Psoas muscle (tissue), 8 donors: ENCODE measurements around the gene PSMD8. TPM values are rescaled to one million over a fixed set of nuclear protein-coding genes. Genes with fewer than 3 reads are reported as not detected.

Source experiments
- ATAC-seq, 4 donors: fragments of 200-7000 bp; cut with Tn5 transposase; one replicate each; pipeline ENCODE4 v1.9.1; 2020; ENCODE audit warnings: moderate library complexity in 3 of 4, mild to moderate bottlenecking in 2 of 4
- DNase-seq, 2 donors: peaks; one replicate each; pipeline ENCODE4 v3.0.0-alpha.2; 2020
- H3K27ac ChIP-seq: fragments of 200-600 bp; one replicate; pipeline ENCODE4 v1.8.0; 2022
- H3K27me3 ChIP-seq, 3 donors: fragments of 200-600 bp in 1 of 3; one replicate each; pipeline versions ENCODE4 v1.6.1 to v1.8.0; 2013 to 2022; ENCODE audit warnings: low read length in 2 of 3, mild to moderate bottlenecking in 2 of 3, moderate library complexity in 1 of 3; ENCODE audit not compliant: insufficient read depth in 3 of 3
- H3K36me3 ChIP-seq, 2 donors: fragments of 200-600 bp in 1 of 2; one replicate each; pipeline versions ENCODE4 v1.6.1 to v1.8.0; 2013 to 2022; ENCODE audit warnings: low read depth in 1 of 2, mild to moderate bottlenecking in 1 of 2, moderate library complexity in 1 of 2; ENCODE audit not compliant: insufficient read depth in 1 of 2
- H3K4me1 ChIP-seq: fragments of 200-600 bp; one replicate; pipeline ENCODE4 v1.8.0; 2022
- H3K4me3 ChIP-seq: fragments of 200-600 bp; one replicate; pipeline ENCODE4 v1.8.0; 2022; ENCODE audit warnings: mild to moderate bottlenecking
- H3K9me3 ChIP-seq: fragments of 200-600 bp; one replicate; pipeline ENCODE4 v1.8.0; 2022
- CTCF ChIP-seq: fragments of 200-600 bp; IDR thresholded peaks from one replicate; pipeline ENCODE4 v1.8.0; 2022; ENCODE audit warnings: antibody characterized with exemption
- whole genome bisulfite sequencing, 3 donors: extraction: QIAGEN DNeasy Blood & Tissue Kit; methylation state at CpG; one replicate each; pipeline versions ENCODE4 v1.1.6 to v1.1.7; 2013; 5-methylcytosine and 5-hydroxymethylcytosine counted together
- intact Hi-C, 2 donors: fragments of 100-400 bp; cut with DNase I; formaldehyde crosslinking; loops; one replicate each; pipeline versions ENCODE4 v1.11.0 to v1.14.2; 2022
- polyA plus RNA-seq, 3 donors: library from polyadenylated mRNA; stranded (reverse); fragments of 200-250 nt; gene quantifications; one replicate each; pipeline ENCODE4 v1.2.3, GENCODE V29; 2013
- total RNA-seq, 4 donors: library from RNA; stranded (reverse); fragmentation: NEBNext Ultra II Directional in 2 of 4; extraction: Animal tissue kit (Norgen Biotek cat#: 25700) in 2 of 4; gene quantifications; one replicate each; pipeline versions ENCODE4 v1.2.1 to v1.2.4, GENCODE V29; 2021 to 2023
- donor health status: healthy with polysubstance abuse.
- donor health status: DM: no; HTN: no; CAD: no; lungs with moderate emphysema.
- donor health status: Bipolar disorder and iron deficiency.
- donor health status: healthy.
- donor health status: DM: yes; HTN: yes; CAD: no.
- donor health status: DM: no; HTN: no; CAD: no.
- donor health status: DM: no; HTN: no; CAD: no.
- donor health status: DM: yes; HTN: yes; CAD: no.

Gene PSMD8
- total and polyA plus RNA-seq, 7 donors: 348 to 1,414 (median 791) TPM

GRCh38 chr19:38378866-38379265, 4.5 kb downstream of the PSMD8 start:
- Histone ChIP-seq H3K36me3 (peaks cover 22 to 77% of the 10 kb centered on the region in 2 donors), H3K4me3 (no peak overlapping the region)
- intact Hi-C loops: no loop called here

GRCh38 chr19:38381138-38381537, 6.8 kb downstream of the PSMD8 start:
- 88 to 95% (median 90%) methylated on average over 9 of the region's 9 CpGs for WGBS, 3 donors
- ATAC-seq (no peak), DNase-seq (no peak)
- peaks cover 20% of the 10 kb centered on the region for H3K4me1 ChIP-seq
- H3K9me3 ChIP-seq: no peaks in the 10 kb centered on the region
- no peak for TF ChIP-seq CTCF
- peaks cover 30 to 99% of the 10 kb centered on the region in 2 donors for H3K36me3 ChIP-seq
- H3K4me3 ChIP-seq: no peak overlapping the region
- peaks cover 0 to 3% (median 0%) of the 10 kb centered on the region in 3 donors for H3K27me3 ChIP-seq
- H3K27ac ChIP-seq: no peak overlapping the region
- intact Hi-C loops: no loop called here

More at GRCh38 chr19:38378866-38379265, 4.5 kb downstream of the PSMD8 start:
- 89 to 97% (median 92%) methylated on average over 10 of the region's 10 CpGs for WGBS, 3 donors
- DNase-seq (no peak), ATAC-seq (no peak)
- Histone ChIP-seq H3K27me3 (peaks cover 0 to 3% (median 0%) of the 10 kb centered on the region in 3 donors), H3K27ac (no peak overlapping the region), H3K4me1 (peaks cover 25% of the 10 kb centered on the region), H3K9me3 (no peaks in the 10 kb centered on the region)
- TF ChIP-seq CTCF: no peak

DNA sequence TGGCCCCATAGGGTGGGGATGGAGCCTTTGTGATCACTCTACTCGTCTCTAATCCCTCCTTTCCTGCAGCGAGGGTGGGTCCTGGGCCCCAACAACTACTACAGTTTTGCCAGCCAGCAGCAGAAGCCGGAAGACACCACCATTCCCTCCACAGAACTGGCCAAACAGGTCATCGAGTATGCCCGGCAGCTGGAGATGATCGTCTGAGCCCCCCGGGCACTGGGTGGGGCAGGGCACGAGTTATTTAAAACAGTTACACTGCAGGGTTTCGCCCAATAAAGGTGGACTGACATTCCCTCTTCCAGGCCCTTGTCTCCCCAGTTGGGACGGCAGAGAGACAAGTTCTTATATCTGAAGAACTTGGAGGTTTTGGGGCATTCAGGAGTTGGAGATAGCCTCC, 8.8 kb downstream of the PSMD8 start:
- TF ChIP-seq CTCF: no peak
- DNase-seq (no peak), ATAC-seq (no peak)
- intact Hi-C loops: no loop called here
- Histone ChIP-seq H3K4me3 (no peak overlapping the region), H3K9me3 (no peaks in the 10 kb centered on the region), H3K4me1 (peaks cover 19% of the 10 kb centered on the region), H3K36me3 (peaks cover 30 to 82% of the 10 kb centered on the region in 2 donors), H3K27me3 (peaks cover 0 to 3% (median 0%) of the 10 kb centered on the region in 3 donors), H3K27ac (no peak overlapping the region)
- 82 to 92% (median 85%) methylated on average over 10 of the region's 10 CpGs for WGBS, 3 donors

- intact Hi-C loops: no loop called here
Observed at GRCh38 chr19:38383743-38384142, 9.4 kb downstream of the PSMD8 start.

More at GRCh38 chr19:38383743-38384142, 9.4 kb downstream of the PSMD8 start:
- H3K27ac ChIP-seq: no peak overlapping the region
- peaks cover 0 to 3% (median 0%) of the 10 kb centered on the region in 3 donors for H3K27me3 ChIP-seq
- ATAC-seq: no peak
- no peak for TF ChIP-seq CTCF
- H3K4me3 ChIP-seq: no peak overlapping the region
- H3K9me3 ChIP-seq: no peaks in the 10 kb centered on the region
- H3K4me1 ChIP-seq: peaks cover 21% of the 10 kb centered on the region
- 86 to 100% (median 91%) methylated on average over 2 of the region's 2 CpGs for WGBS, 3 donors
- H3K36me3 ChIP-seq: peaks cover 30 to 76% of the 10 kb centered on the region in 2 donors
- DNase-seq: no peak
